HG02884 (cell line): ENCODE results near the gene ZNF423.

Experiments
- ATAC-seq: cut with Tn5 transposase; IDR thresholded peaks from one replicate; pipeline ENCODE4 v1.9.1; 2021; ENCODE audit warnings: mild to moderate bottlenecking, moderate library complexity; ENCODE audit not compliant: unreplicated experiment

ZNF423 gene

DNA sequence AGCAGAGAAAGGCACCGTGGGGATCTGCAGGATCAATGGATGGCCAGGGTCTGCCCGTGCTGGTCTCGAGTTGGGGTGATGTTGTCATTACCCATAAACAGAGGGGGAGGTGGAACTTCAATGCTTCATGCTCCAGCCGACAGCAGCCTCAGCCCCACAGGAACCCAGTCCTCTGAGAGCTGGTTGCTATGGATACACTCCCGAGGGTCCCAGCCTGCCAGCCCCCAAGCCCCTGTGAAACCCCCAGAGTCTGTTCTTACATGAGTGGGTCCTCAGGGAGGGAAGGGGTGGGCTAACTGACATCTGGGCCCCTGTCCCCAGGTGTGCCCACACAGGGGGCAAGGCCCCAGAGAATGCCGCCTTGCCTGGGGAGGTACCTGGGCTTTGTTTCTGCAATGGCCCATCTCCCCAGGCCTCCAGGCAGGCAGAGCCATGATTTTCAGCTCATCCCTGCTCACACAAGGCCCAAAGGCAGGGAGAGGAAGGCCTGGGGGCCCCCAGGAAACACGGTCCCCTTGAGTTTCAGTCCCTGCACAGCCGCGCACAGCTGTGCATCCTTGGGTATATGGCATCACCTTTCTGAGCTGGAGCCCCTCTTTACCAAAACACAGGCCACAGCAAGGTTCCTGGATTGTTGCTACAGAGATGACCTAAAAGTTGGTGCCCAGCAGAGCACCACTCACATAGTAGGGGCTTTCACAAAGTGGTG, 223.7 kb downstream of the ZNF423 start:
- ATAC-seq, result no peak

DNA sequence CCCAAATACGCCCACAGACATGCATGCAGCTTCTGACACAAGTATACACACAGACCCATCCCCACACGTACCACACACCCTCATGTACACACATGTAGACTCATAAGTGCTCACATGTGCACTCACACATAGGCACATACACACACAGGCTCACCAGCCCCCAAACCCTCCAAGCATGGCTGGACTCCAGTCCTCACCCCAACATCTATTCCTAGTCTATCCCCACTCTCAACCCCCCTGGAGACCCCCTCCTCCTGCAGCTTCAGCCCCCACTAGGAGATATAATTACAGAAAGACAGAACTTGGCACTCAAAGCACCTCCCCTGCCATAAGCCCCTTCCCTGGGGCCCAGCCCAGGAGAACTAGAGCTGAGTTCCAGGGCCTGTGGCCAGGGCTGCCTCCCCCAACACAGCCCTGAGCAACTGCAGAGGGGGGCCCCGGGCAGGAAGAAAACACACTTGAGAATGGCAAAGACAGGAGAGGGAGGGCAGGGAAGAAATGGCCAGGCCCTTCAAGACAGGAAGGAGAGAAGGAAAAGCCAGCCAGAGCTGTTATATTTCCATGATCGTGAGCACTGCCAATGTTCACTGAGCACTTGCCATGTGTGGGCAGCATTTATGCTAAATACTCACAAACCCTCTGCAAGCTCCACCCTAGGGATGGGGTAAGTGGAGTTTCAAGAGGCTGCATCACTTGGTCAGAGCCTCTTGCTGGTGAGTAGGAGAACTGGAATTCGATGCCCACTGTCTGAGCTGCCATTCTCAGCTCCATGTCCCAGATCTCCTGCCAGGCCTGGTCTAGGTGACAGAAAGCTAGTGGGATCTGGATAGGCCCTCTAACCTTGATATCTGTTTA, 224.5 kb downstream of the ZNF423 start:
- ATAC-seq, result no peak

DNA sequence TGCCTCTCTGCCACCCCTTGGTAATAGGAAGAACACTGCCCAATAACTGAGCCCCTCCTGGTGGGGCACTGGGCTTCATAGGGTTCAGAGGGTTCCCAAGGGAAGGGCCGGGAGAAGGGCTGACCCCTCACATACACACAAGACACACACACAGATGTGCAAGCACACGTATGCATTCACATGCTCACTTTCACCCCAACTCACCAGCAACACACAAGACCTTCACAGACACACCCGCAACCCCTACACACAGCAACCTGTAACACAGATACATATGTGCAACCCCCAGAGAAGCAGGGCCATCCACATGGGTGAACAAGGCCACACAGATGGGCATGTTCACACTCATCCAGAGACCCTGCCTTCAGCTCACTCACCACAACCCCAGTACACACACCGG, 225.1 kb downstream of the ZNF423 start:
- ATAC-seq, result no peak

DNA sequence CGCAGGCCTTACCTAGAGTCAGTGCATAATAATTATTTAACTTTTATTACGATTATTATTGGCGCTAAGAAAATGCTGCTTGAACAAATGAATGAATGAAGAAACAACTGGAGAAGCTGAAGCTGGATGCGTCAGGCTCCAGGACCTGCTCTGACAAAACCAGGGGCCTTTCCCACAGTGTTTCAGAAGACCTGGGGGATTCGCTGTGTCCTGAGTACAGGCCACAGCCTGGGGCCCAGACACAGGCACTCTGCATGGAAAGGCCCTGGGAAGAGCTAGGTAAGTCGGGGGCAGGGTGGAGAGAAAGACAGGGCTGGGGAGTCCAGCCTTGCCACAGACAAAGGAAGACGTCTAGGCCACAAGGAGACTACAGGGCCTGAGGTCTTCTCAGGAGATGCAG, 226.1 kb downstream of the ZNF423 start:
- ATAC-seq, result no peak

DNA sequence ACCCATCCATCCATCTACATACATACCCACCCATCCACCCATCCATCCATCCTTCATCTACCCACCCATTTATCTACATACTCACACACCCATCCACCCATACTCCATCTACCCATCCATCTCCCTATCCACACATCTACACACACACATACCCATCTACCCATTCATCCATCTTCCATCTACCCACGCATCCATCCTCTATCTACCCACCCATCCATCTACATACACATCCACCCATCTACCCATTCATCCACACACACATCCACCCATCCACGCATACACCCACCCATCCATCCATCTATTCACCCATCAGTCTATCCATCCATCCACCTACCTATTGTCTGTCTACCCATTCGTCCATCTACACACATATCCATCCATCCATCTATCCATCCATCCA, 227.8 kb downstream of the ZNF423 start:
- no peak for ATAC-seq

DNA sequence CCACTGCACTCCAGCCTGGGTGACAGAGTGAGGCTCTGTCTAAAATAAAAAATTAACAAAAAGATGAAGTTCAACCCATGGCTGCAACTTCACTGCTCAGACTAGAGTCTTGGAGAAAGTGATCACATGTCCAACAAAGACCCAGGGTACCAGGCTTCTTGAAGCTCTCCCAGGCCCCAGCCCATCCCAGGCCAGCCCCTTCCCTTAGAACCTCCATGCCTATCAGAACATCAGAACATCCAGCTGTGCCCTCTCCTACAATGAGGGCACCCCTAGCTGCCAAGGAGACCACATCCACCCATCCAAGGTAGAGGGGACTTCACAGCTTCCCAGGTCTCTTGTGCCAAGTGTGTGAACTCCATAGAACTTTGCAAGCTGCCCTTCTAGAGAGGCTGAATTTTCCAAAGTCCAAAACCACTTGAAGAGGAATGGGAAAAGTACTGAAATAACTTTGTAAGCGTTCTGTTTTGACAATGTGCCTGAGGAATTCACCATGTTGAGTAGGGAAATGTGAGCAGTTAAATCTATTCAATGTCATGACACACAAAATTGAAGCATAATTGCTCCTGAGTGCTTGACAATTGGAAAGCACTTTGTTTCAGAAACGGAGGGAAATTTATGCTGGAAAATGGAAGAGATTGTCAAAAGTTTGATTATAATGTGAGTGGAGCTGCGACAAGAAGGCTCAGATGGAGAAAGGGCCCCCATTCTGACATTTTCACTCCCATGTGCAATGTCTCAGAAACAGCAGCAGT, 230.4 kb downstream of the ZNF423 start:
- ATAC-seq, result no peak

DNA sequence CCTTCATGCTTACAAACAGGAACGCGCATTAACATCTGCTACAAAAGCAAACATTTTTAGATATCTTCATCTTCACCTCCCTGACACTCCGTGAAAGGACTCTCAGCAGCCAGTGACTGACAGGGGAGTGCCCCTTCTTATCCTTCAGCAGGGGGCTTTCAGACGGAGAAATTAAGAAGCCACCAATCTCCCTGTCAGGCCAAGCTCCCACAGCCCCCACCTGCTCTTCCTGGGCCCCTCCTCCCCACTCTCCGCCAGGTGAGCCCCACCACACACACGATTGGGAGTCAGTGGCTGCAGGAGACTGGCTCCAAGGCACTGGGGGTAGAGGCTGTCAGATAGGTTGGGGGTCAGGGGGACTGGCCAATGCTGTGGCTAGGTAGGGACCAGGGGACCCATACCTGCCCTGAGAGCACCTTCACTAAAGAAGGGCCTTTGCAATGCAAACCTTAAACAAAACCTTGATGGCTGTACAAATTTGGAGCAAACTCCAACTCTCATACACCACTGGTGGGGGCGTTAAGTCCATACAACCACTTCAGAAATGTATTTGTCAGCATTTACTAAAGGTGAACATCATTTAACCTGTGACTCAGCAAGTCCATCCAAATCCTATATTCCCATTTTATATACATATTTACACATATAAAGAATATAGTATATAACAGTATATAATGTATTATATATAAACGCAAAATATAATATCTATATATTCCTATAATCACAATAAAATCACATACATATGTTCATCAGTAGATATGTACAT, 232.2 kb downstream of the ZNF423 start:
- no peak for ATAC-seq

DNA sequence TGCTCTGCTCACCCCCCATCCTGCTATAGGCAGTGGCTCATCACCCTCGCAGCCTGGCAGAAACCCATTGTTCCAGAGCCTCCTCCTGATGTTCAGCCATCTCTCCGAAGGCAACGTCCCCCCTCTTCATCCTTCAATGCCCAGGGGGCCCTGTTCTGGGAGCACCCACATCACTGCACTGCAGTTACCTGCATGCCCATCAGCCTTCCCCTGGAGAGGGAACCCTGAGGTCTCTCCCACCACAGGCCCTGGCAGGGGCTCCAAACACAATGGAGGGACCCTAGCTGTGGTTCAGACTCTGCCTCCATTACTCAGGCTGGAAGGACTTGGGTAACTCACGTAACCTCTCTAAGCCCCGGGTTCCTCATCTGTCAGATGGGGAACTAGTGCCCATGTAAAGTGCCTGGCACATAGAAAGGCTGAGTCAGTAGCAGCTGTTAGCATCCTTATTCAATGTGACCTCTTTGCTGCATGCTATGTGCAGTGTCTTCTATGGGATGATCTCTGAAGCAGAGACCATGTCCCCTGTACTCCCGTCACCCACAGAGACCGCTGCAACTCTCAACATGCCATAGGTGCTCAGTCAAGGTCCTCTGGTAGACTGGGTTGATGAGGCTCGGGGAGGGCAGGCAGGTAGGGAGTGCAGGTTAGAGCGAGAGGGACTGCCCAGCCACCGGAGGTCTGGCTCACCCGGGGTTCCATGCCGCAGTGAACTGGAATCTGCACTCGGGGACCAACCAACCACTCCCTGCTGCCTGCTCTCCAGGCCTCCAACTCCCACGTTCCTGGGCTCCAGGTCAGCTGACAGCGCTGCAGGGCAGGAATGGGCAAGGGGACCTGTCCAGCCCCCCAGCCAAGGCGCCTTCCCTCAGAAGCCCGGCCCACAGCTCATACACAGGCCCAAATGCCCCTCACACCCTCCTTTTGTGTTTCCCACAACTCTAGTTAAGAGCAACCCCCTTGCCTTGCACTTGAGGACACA, 233.2 kb downstream of the ZNF423 start:
- no peak for ATAC-seq

DNA sequence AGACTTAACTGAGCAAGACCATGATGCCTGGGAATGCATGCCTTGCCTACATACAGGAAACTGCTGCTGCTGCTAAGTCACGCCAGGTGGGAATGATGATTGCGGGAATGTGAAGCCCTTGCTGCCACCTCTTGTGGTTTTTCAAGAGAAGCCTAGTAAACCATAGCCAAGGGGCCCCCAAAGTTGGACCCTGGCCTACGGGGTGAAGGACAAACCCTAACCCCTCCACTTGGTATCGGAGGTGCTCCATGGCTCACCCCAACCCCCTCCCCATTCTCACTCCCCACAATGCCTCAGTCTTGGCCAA, 233.9 kb downstream of the ZNF423 start:
- no peak for ATAC-seq

DNA sequence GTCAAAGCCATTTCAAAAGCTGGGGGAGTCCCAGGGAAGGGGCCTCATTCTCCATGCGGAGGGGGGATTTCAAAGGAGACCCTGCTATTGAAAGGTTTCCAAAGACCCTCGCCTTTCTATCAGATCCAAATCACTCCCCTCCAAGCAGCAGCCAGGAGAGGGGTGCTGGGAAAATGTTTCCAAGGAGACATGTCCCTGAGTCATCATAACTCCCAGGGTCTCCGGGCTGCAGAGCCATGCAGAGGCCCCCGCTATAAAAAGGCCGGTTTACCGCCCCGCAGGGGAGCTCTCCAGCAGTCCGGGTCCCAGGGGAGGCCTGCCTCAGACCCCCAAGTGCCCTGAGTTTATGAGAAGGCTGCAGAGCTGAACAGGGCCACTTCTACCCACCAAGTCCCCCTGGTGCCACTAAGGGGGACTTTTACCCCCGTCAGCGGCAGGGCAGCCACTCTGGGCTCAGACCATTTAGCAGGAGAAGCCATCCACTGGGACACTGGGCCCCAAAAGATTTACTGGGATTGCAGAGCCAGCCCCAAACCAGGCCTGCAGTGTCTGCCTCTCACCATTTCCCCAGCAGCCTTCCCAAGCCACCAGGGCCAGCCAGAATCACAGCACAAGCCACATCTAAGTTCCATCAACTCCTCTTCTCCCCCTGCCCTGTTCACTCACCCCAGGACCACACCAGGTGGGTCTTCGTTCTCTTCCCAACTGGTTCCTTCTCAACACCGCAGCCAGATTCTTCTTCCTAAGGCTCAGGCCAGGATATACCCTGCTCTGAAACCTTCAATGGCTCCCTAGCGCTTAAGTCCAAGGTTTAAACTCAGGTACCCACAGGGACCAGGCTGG, 234.4 kb downstream of the ZNF423 start:
- ATAC-seq, result no peak

DNA sequence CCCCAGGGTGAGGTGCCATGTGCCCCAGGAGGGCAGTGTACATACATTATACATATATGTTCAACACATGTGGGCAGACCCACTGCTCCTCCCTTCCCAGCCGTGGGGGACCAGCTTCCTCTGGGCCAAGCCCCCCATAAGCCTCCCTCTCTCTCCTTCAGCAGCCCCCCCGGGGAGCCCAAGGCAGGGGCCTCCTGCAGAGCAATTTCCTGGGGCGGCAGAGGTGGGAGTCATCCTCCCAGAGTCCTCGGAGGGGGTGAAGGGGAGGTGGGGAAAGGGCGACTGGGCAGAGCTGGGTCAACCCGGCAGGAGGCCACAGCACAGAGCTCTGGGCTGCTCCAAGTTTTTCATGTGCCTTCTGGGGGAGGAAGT, 235.1 kb downstream of the ZNF423 start:
- ATAC-seq, result no peak

DNA sequence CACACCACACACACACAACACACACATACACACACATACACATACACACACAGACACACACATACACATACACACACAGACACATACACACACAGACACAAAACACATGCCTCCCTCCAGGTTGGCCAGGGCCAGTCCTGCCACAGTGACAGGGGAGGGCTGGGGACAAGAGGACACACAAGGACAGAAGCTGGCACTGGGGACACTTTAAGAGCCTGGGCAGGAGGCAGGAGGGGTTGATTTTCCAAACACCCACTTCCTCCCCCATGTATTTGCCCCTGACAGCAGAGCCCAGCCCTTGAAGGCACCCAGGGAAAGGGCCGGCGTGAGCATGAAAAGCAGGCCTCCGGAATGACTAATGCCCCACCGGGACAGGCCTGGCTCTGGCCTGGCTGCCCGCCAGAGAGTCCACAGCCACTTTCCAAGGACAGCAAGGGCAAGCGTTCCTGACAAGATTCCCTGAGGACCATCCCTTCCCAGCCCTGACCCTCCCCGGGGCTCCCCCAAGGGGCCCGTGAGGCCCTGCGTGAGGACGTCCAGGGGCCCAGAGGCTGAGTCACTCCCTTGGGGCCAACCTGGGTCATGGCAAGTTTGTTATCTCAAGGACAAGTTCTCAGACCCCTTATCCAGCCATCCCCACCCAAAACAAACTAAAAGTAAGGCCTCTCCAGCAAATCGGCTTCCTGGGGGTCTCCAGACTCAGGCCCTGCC, 235.6 kb downstream of the ZNF423 start:
- no peak for ATAC-seq

DNA sequence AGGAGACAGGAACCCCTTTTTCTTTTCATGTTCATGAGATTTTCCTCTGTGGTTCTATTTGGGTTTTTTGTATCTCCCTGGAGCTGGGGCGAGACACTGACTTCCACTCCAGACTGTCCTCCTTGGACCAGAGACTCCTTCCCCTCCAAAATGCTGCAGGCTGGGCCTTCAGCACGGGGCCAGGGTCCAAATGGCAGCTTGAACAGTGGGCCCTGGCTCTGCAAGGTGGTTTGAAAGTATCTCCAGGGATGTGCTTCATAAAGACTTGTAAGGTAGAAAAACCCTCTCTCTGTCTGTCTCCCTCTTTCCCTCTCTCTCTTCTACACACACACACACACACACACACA, 236.1 kb downstream of the ZNF423 start:
- no peak for ATAC-seq

DNA sequence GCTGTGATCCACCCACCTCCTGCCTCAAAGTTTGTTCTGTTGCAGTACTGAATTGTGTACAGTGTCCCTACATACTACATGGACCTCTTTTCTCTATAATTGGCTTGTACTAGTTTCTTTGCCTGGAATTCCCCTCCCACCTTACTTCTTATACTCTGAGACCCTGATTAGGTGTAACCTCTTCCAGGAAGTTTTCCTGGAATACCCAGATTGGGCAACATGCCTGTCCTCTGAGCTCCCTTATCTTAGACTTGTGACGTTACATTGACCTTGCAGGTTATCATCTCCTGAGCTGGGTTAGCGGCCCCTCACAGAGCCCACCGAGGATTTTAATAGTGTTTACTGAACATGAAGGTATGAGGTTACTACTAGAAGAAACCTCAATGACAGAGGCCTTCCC, 237.0 kb downstream of the ZNF423 start:
- no peak for ATAC-seq

DNA sequence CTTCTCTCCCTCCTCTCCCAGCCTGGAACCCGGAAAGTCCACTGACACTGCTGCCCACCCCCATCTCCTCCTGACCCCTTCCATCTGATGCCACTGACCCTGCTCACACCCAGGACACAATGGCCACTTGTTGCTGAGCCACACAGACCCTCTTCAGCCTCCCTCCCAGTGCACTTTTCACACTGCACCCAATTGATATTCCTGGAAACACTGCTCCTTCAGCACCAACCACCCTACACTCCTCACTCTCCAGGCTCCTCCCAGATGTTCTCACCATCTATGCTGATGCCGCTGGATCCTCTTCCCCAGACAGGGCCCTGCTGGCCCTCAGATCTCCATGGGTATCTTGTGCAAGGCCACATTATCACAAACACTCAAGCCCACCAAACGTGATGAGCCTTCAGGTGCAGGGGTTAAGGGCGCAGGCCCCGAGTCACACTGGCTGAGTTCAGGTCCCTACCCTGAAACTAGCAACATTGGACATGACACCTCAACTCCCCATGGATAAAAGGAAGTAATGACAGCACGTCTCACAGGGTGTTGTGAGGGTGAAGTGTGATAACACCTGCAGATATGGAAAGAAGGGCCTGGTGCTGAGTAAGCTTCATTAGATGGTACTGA, 238.1 kb downstream of the ZNF423 start:
- ATAC-seq, result no peak

DNA sequence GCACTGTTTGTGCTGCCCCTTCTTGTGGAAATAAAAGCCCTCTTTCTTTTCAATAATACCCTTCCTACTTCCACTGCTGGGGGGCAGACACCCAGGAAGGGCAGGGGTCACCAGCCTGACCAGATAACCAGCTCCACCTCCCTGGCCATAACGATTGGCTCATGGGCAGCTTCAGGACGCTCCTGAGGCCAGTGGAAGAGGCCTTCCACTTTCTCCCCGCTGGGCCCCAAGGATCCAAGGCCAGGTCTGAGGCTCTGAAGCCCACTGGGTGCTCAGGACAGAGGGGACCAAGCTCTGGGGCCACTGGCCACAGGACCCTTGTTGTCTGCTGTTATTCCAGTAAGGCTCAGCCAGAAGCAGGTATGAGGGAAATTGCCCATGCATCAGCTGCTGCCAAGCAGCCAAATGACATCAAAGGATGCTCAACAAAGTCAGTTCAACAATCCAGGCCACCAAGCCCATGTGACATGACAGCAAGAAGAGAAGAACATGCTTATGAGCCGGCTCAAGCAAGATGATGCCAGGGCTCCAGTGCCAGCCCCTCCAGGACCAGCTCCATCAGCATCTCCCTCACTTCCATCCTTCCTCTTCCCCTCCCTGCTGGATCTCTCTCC, 238.8 kb downstream of the ZNF423 start:
- no peak for ATAC-seq

DNA sequence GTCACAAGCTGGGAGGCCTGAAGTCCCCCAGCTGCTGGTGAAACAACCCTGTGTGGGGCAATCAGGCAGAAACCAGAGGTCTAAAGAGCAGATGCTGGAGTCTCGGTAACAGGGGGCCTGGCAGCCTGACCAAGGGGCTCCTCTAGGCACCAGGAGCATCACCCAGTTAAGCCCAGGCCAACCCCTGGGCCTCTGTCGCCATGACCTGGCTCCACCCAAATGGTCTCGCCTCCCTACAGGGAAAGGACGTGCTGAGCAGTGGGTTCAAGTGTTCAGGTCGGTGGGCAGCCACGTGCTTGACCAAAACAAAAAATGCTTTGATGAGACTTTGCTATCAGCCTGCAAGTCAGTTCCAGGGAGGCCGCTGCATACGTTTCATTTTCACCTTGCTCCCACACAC, 240.3 kb downstream of the ZNF423 start:
- no peak for ATAC-seq

DNA sequence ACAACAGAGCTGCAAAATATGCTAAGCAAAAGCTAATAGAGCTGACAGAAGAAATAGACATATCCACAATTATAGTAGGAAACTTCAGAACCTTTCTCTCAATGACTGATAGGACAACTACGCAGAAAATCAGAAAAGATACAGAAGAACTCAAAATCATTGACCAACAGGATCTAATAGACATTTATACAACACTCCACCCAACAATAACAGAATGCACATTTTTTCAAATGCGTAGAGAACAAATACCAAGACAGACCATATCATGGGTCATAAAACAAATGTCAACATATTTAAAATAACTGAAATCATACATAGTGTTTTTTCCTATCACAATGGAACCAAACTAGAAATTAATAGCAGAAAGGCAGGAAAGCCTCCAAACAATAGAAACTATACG, 244.9 kb downstream of the ZNF423 start:
- no peak for ATAC-seq
